Esophagus squamous epithelium (tissue), 5 donors: ENCODE data around the gene PILRB. TPM values are rescaled to one million over a fixed set of nuclear protein-coding genes. Genes with fewer than 3 reads are reported as not detected.

Experiments
- DNase-seq: peaks from one replicate; lab custom pipeline; 2025; lab: John Stamatoyannopoulos, UW
- H3K27ac ChIP-seq, 4 donors: fragments of 200-600 bp; sonication (generic); one replicate each; pipeline ENCODE4 v1.5.1; 2016 to 2019; ENCODE audit warnings: mild to moderate bottlenecking in 1 of 4
- H3K27me3 ChIP-seq, 4 donors: fragments of 200-600 bp; sonication (generic); 1 replicate in 3 of 4; 2 replicates in 1 of 4; pipeline versions ENCODE4 v1.5.1 to v1.6.0; 2017 to 2021; ENCODE audit warnings: antibody characterized with exemption in 1 of 4
- H3K36me3 ChIP-seq, 3 donors: fragments of 200-600 bp; sonication (generic); one replicate each; pipeline ENCODE4 v1.5.1; 2016 to 2019
- H3K4me1 ChIP-seq, 3 donors: fragments of 200-600 bp; sonication (generic); one replicate each; pipeline ENCODE4 v1.5.1; 2017 to 2019
- H3K4me3 ChIP-seq, 4 donors: fragments of 200-600 bp; sonication (generic); 1 replicate in 3 of 4; 2 replicates in 1 of 4; pipeline ENCODE4 v1.5.1; 2016 to 2019; ENCODE audit warnings: mild to moderate bottlenecking in 2 of 4, moderate library complexity in 1 of 4
- H3K9me3 ChIP-seq, 3 donors: fragments of 200-600 bp; sonication (generic); one replicate each; pipeline ENCODE4 v1.5.1; 2016 to 2019
- POLR2A ChIP-seq, 4 donors: fragments of 450-650 bp; IDR thresholded peaks; one replicate each; pipeline ENCODE4 v1.6.1; 2017; ENCODE audit warnings: antibody characterized with exemption in 4 of 4, mild to moderate bottlenecking in 4 of 4, moderate library complexity in 3 of 4
- WGBS, 2 donors: methylation state at CpG; one replicate each; pipeline ENCODE4 v1.1.5; 2018; 5-methylcytosine and 5-hydroxymethylcytosine counted together
- intact Hi-C: fragments of 100-400 bp; cut with DNase I; formaldehyde crosslinking; loops from one replicate; pipeline ENCODE4 v1.15.0; 2022
- total RNA-seq, 4 donors: library from RNA; depleted of rRNA; stranded (reverse); fragments of >200 nt; gene quantifications; one replicate each; pipeline ENCODE4 v1.1.0, GENCODE V29; 2016
- TF ChIP-seq, protein P1 (sequence below), 6 experiments: fragments of 450-650 bp in 4 of 6; fragments of 200-600 bp in 2 of 6; sonication (generic) in 2 of 6; IDR thresholded peaks; one replicate each; pipeline ENCODE4 v1.5.1; 2016 to 2019; ENCODE audit warnings: antibody characterized with exemption in 6 of 6, mild to moderate bottlenecking in 4 of 6, moderate library complexity in 4 of 6
- donor health status: DM: yes; HTN: yes; CAD: no.

PILRB gene
- total RNA-seq, 4 donors from 2014 or later, result 11.1 to 38.1 (median 25.7) TPM

DNA sequence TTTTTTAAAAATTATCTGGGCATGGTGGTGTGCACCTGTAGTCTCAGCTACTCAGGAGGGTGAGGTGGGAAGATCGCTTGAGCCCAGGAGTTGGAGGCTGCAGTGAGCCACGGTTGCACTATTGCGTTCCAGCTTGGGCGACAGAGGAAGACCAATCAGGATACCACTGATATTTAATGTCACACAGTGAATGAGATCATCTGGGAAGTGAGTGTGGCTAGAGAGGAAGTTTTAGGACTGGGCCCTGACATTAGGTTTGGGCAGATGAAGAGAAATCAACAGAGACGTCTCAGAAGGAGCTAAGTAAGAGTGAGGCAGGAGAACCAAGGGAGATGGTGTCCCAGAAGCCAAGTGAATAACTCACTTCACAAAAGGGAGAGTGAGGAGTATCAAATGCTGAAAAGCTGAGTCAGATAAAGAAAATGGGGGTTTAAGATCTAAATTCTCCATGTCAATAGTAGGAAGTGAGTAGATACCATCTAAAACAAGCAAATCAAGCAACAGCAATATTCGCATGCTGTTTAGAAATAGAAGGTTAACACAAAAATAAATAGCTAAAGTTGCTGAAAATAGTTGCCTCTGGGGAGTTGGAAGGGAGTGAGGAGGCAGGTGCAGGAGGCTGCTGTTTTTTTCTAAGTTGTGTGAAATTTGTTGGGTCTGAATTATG is 26.8 kb downstream of the PILRB start:
- no peak for DNase-seq
- TF ChIP-seq, protein P1, sequence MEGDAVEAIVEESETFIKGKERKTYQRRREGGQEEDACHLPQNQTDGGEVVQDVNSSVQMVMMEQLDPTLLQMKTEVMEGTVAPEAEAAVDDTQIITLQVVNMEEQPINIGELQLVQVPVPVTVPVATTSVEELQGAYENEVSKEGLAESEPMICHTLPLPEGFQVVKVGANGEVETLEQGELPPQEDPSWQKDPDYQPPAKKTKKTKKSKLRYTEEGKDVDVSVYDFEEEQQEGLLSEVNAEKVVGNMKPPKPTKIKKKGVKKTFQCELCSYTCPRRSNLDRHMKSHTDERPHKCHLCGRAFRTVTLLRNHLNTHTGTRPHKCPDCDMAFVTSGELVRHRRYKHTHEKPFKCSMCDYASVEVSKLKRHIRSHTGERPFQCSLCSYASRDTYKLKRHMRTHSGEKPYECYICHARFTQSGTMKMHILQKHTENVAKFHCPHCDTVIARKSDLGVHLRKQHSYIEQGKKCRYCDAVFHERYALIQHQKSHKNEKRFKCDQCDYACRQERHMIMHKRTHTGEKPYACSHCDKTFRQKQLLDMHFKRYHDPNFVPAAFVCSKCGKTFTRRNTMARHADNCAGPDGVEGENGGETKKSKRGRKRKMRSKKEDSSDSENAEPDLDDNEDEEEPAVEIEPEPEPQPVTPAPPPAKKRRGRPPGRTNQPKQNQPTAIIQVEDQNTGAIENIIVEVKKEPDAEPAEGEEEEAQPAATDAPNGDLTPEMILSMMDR (IDR thresholded peaks at IDR 0.05), result no peak
- TF ChIP-seq POLR2A (IDR thresholded peaks at IDR 0.05), result no peak
- H3K27ac ChIP-seq, result no peak overlapping the region

DNA sequence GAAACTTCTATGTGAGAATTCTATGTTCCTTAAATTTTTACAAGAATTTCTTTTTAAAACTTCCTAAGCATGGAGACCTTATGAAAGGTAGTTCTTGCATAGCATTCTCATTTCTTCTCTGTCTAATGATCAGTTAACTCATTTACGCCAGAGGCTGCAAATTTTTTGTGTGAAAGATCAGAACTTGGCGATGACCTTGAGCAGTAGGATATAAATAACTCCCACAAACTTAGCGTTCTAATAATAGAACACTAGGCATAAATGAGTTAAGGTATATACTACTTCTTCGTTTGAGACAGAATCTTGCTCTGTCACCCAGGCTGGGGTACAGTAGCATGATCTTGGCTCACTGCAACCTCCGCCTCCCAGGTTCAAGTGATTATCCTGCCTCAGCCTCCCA is 29.0 kb downstream of the PILRB start:
- TF ChIP-seq POLR2A (IDR thresholded peaks at IDR 0.05), result no peak
- TF ChIP-seq, protein P1 (IDR thresholded peaks at IDR 0.05), result no peak
- H3K36me3 ChIP-seq, result no peaks in the 10 kb centered on the region
- WGBS, 2 donors, result 72 to 84% methylated on average over 5 of the region's 5 CpGs
- DNase-seq, result no peak
- H3K4me3 ChIP-seq, result no peak overlapping the region
- intact Hi-C loops, result no loop called here
- no peaks in the 10 kb centered on the region for H3K4me1 ChIP-seq
- no peak overlapping the region for H3K27ac ChIP-seq
- H3K9me3 ChIP-seq, result no peaks in the 10 kb centered on the region
- H3K27me3 ChIP-seq, result no peaks in the 10 kb centered on the region

More for the DNA sequence above, 26.8 kb downstream of the PILRB start:
- no peaks in the 10 kb centered on the region for H3K27me3 ChIP-seq
- H3K36me3 ChIP-seq, result no peaks in the 10 kb centered on the region
- no peaks in the 10 kb centered on the region for H3K9me3 ChIP-seq
- H3K4me3 ChIP-seq, result no peak overlapping the region
- WGBS, 2 donors, result 66 to 89% methylated on average over 6 of the region's 6 CpGs
- intact Hi-C loops, result no loop called here
- H3K4me1 ChIP-seq, result no peaks in the 10 kb centered on the region

DNA sequence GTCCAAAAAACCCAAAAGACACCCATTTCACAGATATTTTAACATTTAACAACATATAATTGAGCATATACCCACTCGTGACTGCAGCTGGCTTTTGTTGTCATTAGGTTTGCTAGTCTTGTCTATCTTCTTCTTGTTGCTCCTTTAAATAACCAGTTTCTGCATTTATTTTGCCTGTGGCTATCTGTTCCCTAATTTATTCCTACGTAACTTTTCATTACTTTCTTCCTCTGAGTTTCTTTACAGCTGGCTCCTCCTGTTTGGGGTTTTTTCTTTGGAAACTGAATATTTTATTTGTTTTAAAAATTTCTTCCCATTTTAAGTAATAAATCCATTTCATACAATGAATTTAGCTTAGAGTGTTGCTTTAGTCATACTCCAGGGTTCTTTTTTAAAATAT is 29.8 kb downstream of the PILRB start:
- no peak overlapping the region for H3K27ac ChIP-seq
- no peak for DNase-seq
- intact Hi-C loops, result no loop called here
- no peaks in the 10 kb centered on the region for H3K36me3 ChIP-seq
- no peak overlapping the region for H3K4me3 ChIP-seq
- H3K27me3 ChIP-seq, result no peaks in the 10 kb centered on the region
- no peaks in the 10 kb centered on the region for H3K9me3 ChIP-seq
- 43 to 53% methylated on average over 2 of the region's 2 CpGs for WGBS, 2 donors
- H3K4me1 ChIP-seq, result no peaks in the 10 kb centered on the region
- TF ChIP-seq POLR2A (IDR thresholded peaks at IDR 0.05), result no peak
- TF ChIP-seq, protein P1 (IDR thresholded peaks at IDR 0.05), result no peak

DNA sequence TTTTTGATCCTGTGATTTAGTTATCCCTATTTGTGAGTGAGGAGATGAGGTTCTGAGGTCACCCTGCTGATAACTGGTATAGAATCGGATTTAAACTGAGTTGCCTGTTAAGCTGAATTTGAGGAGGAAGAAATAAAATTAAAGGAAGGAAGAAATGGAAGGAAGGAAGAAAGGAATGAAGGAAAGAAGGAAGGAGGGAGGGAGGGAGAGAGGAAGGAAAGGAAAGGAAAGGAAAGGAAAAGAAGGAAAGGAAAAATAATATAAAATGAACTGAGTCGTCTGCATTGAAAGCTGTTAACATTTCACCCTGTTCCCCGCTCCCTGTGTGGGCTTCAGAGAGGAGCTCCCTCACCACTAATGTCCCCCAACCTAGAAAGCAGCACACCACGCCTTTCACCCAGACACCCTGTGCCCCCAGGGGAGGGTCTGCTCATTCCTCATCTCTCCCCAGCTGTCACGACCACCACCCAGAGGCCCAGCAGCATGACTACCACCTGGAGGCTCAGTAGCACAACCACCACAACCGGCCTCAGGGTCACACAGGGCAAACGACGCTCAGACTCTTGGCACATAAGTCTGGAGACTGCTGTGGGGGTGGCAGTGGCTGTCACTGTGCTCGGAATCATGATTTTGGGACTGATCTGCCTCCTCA is 31.6 kb downstream of the PILRB start:
- no peaks in the 10 kb centered on the region for H3K27me3 ChIP-seq
- no peak overlapping the region for H3K27ac ChIP-seq
- H3K36me3 ChIP-seq, result no peaks in the 10 kb centered on the region
- no peaks in the 10 kb centered on the region for H3K4me1 ChIP-seq
- TF ChIP-seq POLR2A (IDR thresholded peaks at IDR 0.05), result no peak
- TF ChIP-seq, protein P1 (IDR thresholded peaks at IDR 0.05), result no peak
- H3K4me3 ChIP-seq, result no peak overlapping the region
- WGBS, 2 donors, result 69 to 73% methylated on average over 5 to 9 of the region's 9 CpGs
- no peak for DNase-seq
- H3K9me3 ChIP-seq, result no peaks in the 10 kb centered on the region
- intact Hi-C loops, result no loop called here

DNA sequence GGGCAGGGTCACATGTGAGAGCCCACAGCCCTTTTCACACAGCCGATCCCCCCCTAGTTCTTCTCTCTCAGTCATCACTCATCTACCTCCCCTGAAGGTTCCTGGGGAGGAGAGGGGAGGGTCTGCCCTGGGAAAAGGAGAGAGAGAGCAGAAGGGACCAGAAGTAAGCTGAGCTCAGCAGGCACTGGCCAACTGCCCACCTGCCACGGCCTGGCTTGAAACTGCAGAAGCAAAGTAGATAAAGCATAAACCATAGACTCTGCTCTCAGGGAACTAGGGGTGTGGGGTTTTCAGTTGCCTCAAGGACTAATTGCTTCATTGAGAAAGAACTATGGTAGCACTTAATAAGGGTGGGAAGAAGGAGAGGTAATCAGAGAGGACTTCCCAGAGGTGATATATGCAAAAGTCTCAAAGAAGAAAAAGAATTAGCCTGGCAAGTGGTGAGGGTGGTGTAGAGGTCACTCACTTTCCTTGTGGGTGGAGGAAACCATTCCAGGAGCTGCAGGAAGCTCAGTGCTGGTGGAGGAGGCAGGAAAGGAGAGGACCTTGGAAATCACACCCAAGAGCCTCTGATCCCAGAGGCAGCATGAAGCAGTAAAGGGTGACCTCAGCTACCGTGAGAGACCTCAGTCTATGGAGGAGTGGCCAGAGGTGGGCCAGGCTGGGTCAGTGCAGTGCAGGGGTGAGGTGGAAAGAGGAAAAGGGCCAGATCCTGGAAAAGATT is 32.5 kb downstream of the PILRB start:
- WGBS, 2 donors, result 58 to 67% methylated on average over 2 to 3 of the region's 3 CpGs
- no peak for DNase-seq
- Histone ChIP-seq H3K36me3 (no peaks in the 10 kb centered on the region), H3K4me1 (no peaks in the 10 kb centered on the region), H3K27me3 (no peaks in the 10 kb centered on the region), H3K27ac (no peak overlapping the region), H3K4me3 (no peak overlapping the region), H3K9me3 (no peaks in the 10 kb centered on the region)
- TF ChIP-seq, protein P1 (IDR thresholded peaks at IDR 0.05), result no peak
- no peak for TF ChIP-seq POLR2A (IDR thresholded peaks at IDR 0.05)
- intact Hi-C loops, result no loop called here
